H9 (cell line): ENCODE measurements around the gene BAG5. TPM values are rescaled to one million over a fixed set of nuclear protein-coding genes. Genes with fewer than 3 reads are reported as not detected.
A peak's percentile ranks its signal among the peaks of the same experiment; 100 is the strongest.

Experiments
- DNase-seq: peaks from one replicate; pipeline ENCODE4 v3.0.0-alpha.2; 2017
- H2AFZ ChIP-seq: one replicate; pipeline ENCODE4 v1.6.1; 2013; ENCODE audit warnings: mild to moderate bottlenecking, low read length, control low read depth, moderate library complexity
- H2AK5ac ChIP-seq: 2 replicates; pipeline ENCODE4 v1.6.1; 2013; ENCODE audit warnings: low read length, control low read depth, mixed read lengths; ENCODE audit not compliant: insufficient read length
- H2BK120ac ChIP-seq: one replicate; pipeline ENCODE4 v1.6.1; 2013; ENCODE audit warnings: low read depth, mild to moderate bottlenecking, low read length, control low read depth, inconsistent platforms; ENCODE audit not compliant: poor library complexity, severe bottlenecking
- H2BK12ac ChIP-seq: 2 replicates; pipeline ENCODE4 v1.6.1; 2013; ENCODE audit warnings: low read length, control low read depth, mixed read lengths, low read depth; ENCODE audit not compliant: insufficient read length
- H2BK15ac ChIP-seq: 2 replicates; pipeline ENCODE4 v1.6.1; 2013; ENCODE audit warnings: low read depth, low read length, control low read depth
- H2BK20ac ChIP-seq: one replicate; pipeline ENCODE4 v1.6.1; 2013; ENCODE audit warnings: low read depth, mild to moderate bottlenecking, low read length, control low read depth, inconsistent platforms; ENCODE audit not compliant: poor library complexity, severe bottlenecking
- H2BK5ac ChIP-seq: 2 replicates; pipeline ENCODE4 v1.6.1; 2013; ENCODE audit warnings: low read length, control low read depth, mixed read lengths; ENCODE audit not compliant: insufficient read length
- H3K14ac ChIP-seq: 2 replicates; pipeline ENCODE4 v1.6.1; 2013; ENCODE audit warnings: low read length, control low read depth; ENCODE audit not compliant: insufficient read depth
- H3K18ac ChIP-seq: 2 replicates; pipeline ENCODE4 v1.6.1; 2013; ENCODE audit warnings: low read depth, mild to moderate bottlenecking, mixed read lengths, low read length, control low read depth; ENCODE audit not compliant: insufficient read length
- H3K23ac ChIP-seq: 2 replicates; pipeline ENCODE4 v1.6.1; 2013; ENCODE audit warnings: low read length, control low read depth, mixed read lengths, low read depth; ENCODE audit not compliant: insufficient read length
- H3K23me2 ChIP-seq: 2 replicates; pipeline ENCODE4 v1.6.1; 2013; ENCODE audit warnings: low read depth, mild to moderate bottlenecking, mixed read lengths, low read length, control low read depth; ENCODE audit not compliant: insufficient read length, poor library complexity, severe bottlenecking
- H3K27ac ChIP-seq: 2 replicates; pipeline ENCODE4 v1.5.1; 2013; ENCODE audit warnings: low read length, control low read depth, mixed read lengths, low read depth; ENCODE audit not compliant: insufficient read length
- H3K27me3 ChIP-seq: 2 replicates; pipeline ENCODE4 v1.6.1; 2013; ENCODE audit warnings: low read length, control low read depth, inconsistent platforms; ENCODE audit not compliant: insufficient read depth
- H3K4ac ChIP-seq: 2 replicates; pipeline ENCODE4 v1.6.1; 2013; ENCODE audit warnings: low read depth, mild to moderate bottlenecking, control low read depth, inconsistent platforms, low read length, moderate library complexity
- H3K4me1 ChIP-seq: 2 replicates; pipeline ENCODE4 v1.6.1; 2013; ENCODE audit warnings: low read length, control low read depth, inconsistent platforms; ENCODE audit not compliant: insufficient read depth
- H3K4me2 ChIP-seq: 2 replicates; pipeline ENCODE4 v1.6.1; 2013; ENCODE audit warnings: low read length, control low read depth, mixed read lengths; ENCODE audit not compliant: insufficient read length, insufficient read depth
- H3K56ac ChIP-seq: 2 replicates; pipeline ENCODE4 v1.6.1; 2013; ENCODE audit warnings: low read depth, mild to moderate bottlenecking, mixed read lengths, low read length, control low read depth; ENCODE audit not compliant: insufficient read length
- H3K79me1 ChIP-seq: 2 replicates; pipeline ENCODE4 v1.6.1; 2013; ENCODE audit warnings: low read depth, mild to moderate bottlenecking, moderate library complexity, low read length, control low read depth, inconsistent platforms; ENCODE audit not compliant: insufficient read depth, poor library complexity, severe bottlenecking
- H3K79me2 ChIP-seq: 2 replicates; pipeline ENCODE4 v1.6.1; 2013; ENCODE audit warnings: low read length, control low read depth, inconsistent platforms; ENCODE audit not compliant: insufficient read depth
- H3K9ac ChIP-seq: 2 replicates; pipeline ENCODE4 v1.6.1; 2013; ENCODE audit warnings: low read length, control low read depth, mixed read lengths; ENCODE audit not compliant: insufficient read length; ENCODE audit errors: extremely low read depth
- H3K9me3 ChIP-seq: one replicate; pipeline ENCODE4 v1.6.1; 2013; ENCODE audit warnings: low read depth, low read length, inconsistent platforms; ENCODE audit not compliant: control insufficient read depth
- H3T11ph ChIP-seq: one replicate; pipeline ENCODE4 v1.6.1; 2013; ENCODE audit warnings: mild to moderate bottlenecking, low read length, control low read depth, inconsistent platforms
- H4K20me1 ChIP-seq: one replicate; pipeline ENCODE4 v1.6.1; 2013; ENCODE audit not compliant: control insufficient read depth, insufficient read length, insufficient read depth
- H4K5ac ChIP-seq: 2 replicates; pipeline ENCODE4 v1.6.1; 2013; ENCODE audit warnings: low read depth, mild to moderate bottlenecking, mixed read lengths, low read length, control low read depth; ENCODE audit not compliant: insufficient read length
- H4K8ac ChIP-seq: replicated peaks from 2 replicates; pipeline ENCODE4 v1.6.1; 2013; ENCODE audit warnings: low read length, control low read depth, mixed read lengths, low read depth; ENCODE audit not compliant: insufficient read length
- H4K91ac ChIP-seq: 2 replicates; pipeline ENCODE4 v1.6.1; 2013; ENCODE audit warnings: low read depth, mild to moderate bottlenecking, moderate library complexity, mixed read lengths, low read length, control low read depth; ENCODE audit not compliant: insufficient read length
- H3K27ac Mint-ChIP-seq, 3 experiments: 2 replicates in 2 of 3; 3 replicates in 1 of 3; pipeline ENCODE4 v1.8.0; 2020 to 2021; ENCODE audit warnings: mixed read lengths in 3 of 3, mild to moderate bottlenecking in 1 of 3, moderate library complexity in 1 of 3
- H3K27me3 Mint-ChIP-seq: 2 replicates; pipeline ENCODE4 v1.8.0; 2021; ENCODE audit warnings: low read depth, mild to moderate bottlenecking, moderate library complexity, mixed read lengths
- H3K36me3 Mint-ChIP-seq, 3 experiments: 2 replicates in 2 of 3; 3 replicates in 1 of 3; pipeline ENCODE4 v1.8.0; 2020 to 2021; ENCODE audit warnings: low read depth in 3 of 3, mixed read lengths in 3 of 3; ENCODE audit not compliant: insufficient read depth in 1 of 3
- H3K4me1 Mint-ChIP-seq, 2 experiments: 2 replicates each; pipeline ENCODE4 v1.8.0; 2020; ENCODE audit warnings: mixed read lengths in 2 of 2
- H3K4me3 Mint-ChIP-seq, 2 experiments: 2 replicates in 1 of 2; 3 replicates in 1 of 2; pipeline ENCODE4 v1.8.0; 2020 to 2021; ENCODE audit warnings: mild to moderate bottlenecking in 2 of 2, mixed read lengths in 2 of 2, moderate library complexity in 1 of 2
- H3K9me3 Mint-ChIP-seq, 2 experiments: 2 replicates in 1 of 2; 3 replicates in 1 of 2; pipeline ENCODE4 v1.8.0; 2020; ENCODE audit warnings: mild to moderate bottlenecking in 2 of 2, mixed read lengths in 2 of 2, moderate library complexity in 1 of 2
- CTCF ChIP-seq: fragments of 200-600 bp; sonication (generic); conservative IDR thresholded peaks from 3 replicates; pipeline ENCODE4 v1.8.0; 2021; ENCODE audit warnings: antibody characterized with exemption, mild to moderate bottlenecking
- WGBS: extraction: QIAGEN DNeasy Blood & Tissue Kit; methylation state at CpG from one replicate; pipeline ENCODE4 v1.1.7; 2013; ENCODE audit warnings: missing lambda C conversion rate, low lambda C conversion rate, mixed read lengths; ENCODE audit not compliant: insufficient read length; ENCODE audit errors: extremely low coverage; 5-methylcytosine and 5-hydroxymethylcytosine counted together
- total RNA-seq: library from RNA; stranded (reverse); gene quantifications from 2 replicates; pipeline ENCODE4 v1.2.1, GENCODE V29; 2021

BAG5 gene
- total RNA-seq, 1 experiment from 2014 or later: 38.0 TPM

- H3K79me2 ChIP-seq: no peaks in the 10 kb centered on the region
These were observed 18.7 kb upstream of the BAG5 start for GRCh38 chr14:103581206-103581605.

More at GRCh38 chr14:103581206-103581605, 18.7 kb upstream of the BAG5 start:
- WGBS: no CpG with 5 or more reads among the region's 11 CpGs
- no peak for DNase-seq
- Histone ChIP-seq H3K27ac (no peak overlapping the region), H3K9me3 (no peaks in the 10 kb centered on the region), H2BK5ac (no peak overlapping the region), H3K18ac (no peak overlapping the region), H4K20me1 (no peaks in the 10 kb centered on the region), H2BK12ac (no peak overlapping the region), H3K56ac (no peak overlapping the region), H3T11ph (no peak overlapping the region), H3K23me2 (no peaks in the 10 kb centered on the region), H2AFZ (no peak overlapping the region), H4K8ac (no peak overlapping the region), H3K4me1 (no peaks in the 10 kb centered on the region), H3K23ac (no peak overlapping the region), H2AK5ac (no peak overlapping the region), H3K27me3 (no peaks in the 10 kb centered on the region), H2BK120ac (no peak overlapping the region), H3K79me1 (no peaks in the 10 kb centered on the region), H3K4me2 (no peak overlapping the region), H4K91ac (no peak overlapping the region), H2BK20ac (no peak overlapping the region), H3K14ac (no peak overlapping the region), H4K5ac (no peak overlapping the region), H3K4ac (no peak overlapping the region), H2BK15ac (no peak overlapping the region), H3K9ac (no peak overlapping the region)
- H3K9me3 Mint-ChIP-seq: no peaks in the 10 kb centered on the region
- peak overlapping the region in 1 of 3 experiments; percentile 75; a peak in 1 of 7 replicates for H3K27ac Mint-ChIP-seq
- peaks cover 6 to 7% of the 10 kb centered on the region in 2 experiments for H3K4me1 Mint-ChIP-seq
- H3K4me3 Mint-ChIP-seq: no peak overlapping the region
- no peaks in the 10 kb centered on the region; the same call in 1 of the 2 replicates for H3K27me3 Mint-ChIP-seq
- no peak for TF ChIP-seq CTCF
- peaks cover 20 to 45% (median 26%) of the 10 kb centered on the region in 3 experiments for H3K36me3 Mint-ChIP-seq
